HG03457 (cell line): ENCODE results near the gene TMEM184B.

Experiments
- ATAC-seq: cut with Tn5 transposase; IDR thresholded peaks from one replicate; pipeline ENCODE4 v1.9.1; 2021; ENCODE audit warnings: moderate number of reproducible peaks; ENCODE audit not compliant: unreplicated experiment

The TMEM184B gene

GRCh38 chr22:38207898-38208432 is 64.8 kb downstream of the TMEM184B start:
- ATAC-seq = no peak

GRCh38 chr22:38205261-38206128 is 67.3 kb downstream of the TMEM184B start:
- no peak for ATAC-seq

GRCh38 chr22:38204784-38205183 is 68.0 kb downstream of the TMEM184B start:
- ATAC-seq = no peak

GRCh38 chr22:38203855-38204514 is 68.8 kb downstream of the TMEM184B start:
- ATAC-seq = no peak

- ATAC-seq = no peak
Measured at GRCh38 chr22:38203090-38203810, 69.6 kb downstream of the TMEM184B start.

- no peak for ATAC-seq
Measured at GRCh38 chr22:38202437-38203089, 70.2 kb downstream of the TMEM184B start.

- ATAC-seq = no peak
Measured at GRCh38 chr22:38201711-38202436, 70.9 kb downstream of the TMEM184B start, which contains the start of gene MAFF. TSS of gene MAFF (plus strand) at chr22:38201994. CDS start at chr22:38213854, 11,860 bp downstream.

GRCh38 chr22:38201371-38201710 is 71.5 kb downstream of the TMEM184B start:
- no peak for ATAC-seq

- ATAC-seq = no peak
Measured at GRCh38 chr22:38199826-38200559, 72.8 kb downstream of the TMEM184B start.

- ATAC-seq = no peak
Measured at GRCh38 chr22:38196791-38197419, 75.9 kb downstream of the TMEM184B start.

GRCh38 chr22:38193580-38193979 is 79.2 kb downstream of the TMEM184B start:
- ATAC-seq = no peak

GRCh38 chr22:38192475-38192863 is 80.3 kb downstream of the TMEM184B start:
- ATAC-seq = no peak

- no peak for ATAC-seq
Measured at GRCh38 chr22:38191731-38192474, 80.9 kb downstream of the TMEM184B start.

- no peak for ATAC-seq
Measured at GRCh38 chr22:38191055-38191454, 81.8 kb downstream of the TMEM184B start.

- ATAC-seq = no peak
Measured at GRCh38 chr22:38190581-38190980, 82.2 kb downstream of the TMEM184B start.

- ATAC-seq = no peak
Measured at GRCh38 chr22:38189104-38189503, 83.7 kb downstream of the TMEM184B start.

GRCh38 chr22:38187413-38188212 is 85.2 kb downstream of the TMEM184B start:
- no peak for ATAC-seq
